GM13976 (cell line): ENCODE data around the gene SCYGR3.

Source experiments
- DNase-seq: peaks from one replicate; pipeline ENCODE4 v3.0.0; 2012; ENCODE audit warnings: low spot score
- in situ Hi-C: fragments of 300-500 bp; cut with MboI; formaldehyde crosslinking; loops from one replicate; pipeline ENCODE4 v1.12.0; 2022; ENCODE audit warnings: low sequenced_read_pairs, mixed read lengths, inconsistent platforms; ENCODE audit not compliant: unreplicated experiment
- TF ChIP-seq, protein P1 (sequence below): IDR thresholded peaks from 2 replicates; pipeline ENCODE4 v1.5.1; 2012; ENCODE audit warnings: borderline replicate concordance, mild to moderate bottlenecking; ENCODE audit not compliant: insufficient read depth; ENCODE audit errors: extremely low read depth, missing control alignments, control extremely low read depth

SCYGR3 gene

DNA sequence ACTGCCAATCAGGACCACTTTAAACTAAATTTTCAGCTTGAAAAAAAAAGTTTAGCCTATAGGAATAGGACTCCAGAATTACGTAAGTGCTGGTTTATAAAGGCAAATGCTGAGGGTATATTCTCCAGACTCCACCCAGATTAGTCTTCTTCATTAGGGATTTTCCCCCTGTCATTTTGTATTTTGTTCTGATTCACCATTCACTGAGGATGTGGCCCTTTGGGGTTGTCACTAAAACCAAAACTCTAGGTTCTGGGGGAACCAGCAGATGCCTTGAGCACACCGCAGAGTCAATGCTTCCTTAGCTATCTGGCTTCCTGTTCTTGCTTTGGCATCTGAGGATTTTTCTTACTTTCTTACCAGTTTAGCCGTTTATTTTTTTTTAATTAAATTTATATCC is 13.1 kb upstream of the SCYGR3 start:
- TF ChIP-seq, protein P1, sequence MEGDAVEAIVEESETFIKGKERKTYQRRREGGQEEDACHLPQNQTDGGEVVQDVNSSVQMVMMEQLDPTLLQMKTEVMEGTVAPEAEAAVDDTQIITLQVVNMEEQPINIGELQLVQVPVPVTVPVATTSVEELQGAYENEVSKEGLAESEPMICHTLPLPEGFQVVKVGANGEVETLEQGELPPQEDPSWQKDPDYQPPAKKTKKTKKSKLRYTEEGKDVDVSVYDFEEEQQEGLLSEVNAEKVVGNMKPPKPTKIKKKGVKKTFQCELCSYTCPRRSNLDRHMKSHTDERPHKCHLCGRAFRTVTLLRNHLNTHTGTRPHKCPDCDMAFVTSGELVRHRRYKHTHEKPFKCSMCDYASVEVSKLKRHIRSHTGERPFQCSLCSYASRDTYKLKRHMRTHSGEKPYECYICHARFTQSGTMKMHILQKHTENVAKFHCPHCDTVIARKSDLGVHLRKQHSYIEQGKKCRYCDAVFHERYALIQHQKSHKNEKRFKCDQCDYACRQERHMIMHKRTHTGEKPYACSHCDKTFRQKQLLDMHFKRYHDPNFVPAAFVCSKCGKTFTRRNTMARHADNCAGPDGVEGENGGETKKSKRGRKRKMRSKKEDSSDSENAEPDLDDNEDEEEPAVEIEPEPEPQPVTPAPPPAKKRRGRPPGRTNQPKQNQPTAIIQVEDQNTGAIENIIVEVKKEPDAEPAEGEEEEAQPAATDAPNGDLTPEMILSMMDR: no peak
- in situ Hi-C loops: no loop called here
- DNase-seq: no peak

DNA sequence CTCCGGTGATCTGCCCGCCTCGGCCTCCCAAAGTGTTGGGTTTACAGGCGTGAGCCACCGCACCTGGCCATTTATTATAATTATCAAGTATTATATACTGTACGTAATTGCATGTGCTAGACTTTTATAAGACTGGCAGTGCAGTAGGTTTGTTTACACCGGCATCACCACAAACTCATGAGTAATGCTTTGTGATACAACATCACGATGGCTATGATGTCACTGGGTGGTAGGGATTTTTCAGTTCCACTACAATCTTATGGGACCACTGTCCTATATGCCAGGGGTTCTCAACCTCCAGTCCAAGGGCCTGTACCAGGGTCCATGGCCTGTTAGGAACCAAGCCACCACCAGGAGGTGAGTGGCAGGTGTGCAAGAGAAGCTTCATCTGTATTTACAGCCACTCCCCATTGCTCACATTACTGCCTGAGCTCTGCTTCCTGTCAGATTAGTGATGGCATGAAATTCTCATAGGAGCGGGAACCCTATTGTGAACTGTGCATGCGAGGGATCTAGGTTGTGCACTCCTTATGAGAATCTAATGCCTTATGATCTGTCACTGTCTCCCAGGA is 12.0 kb upstream of the SCYGR3 start:
- TF ChIP-seq, protein P1: no peak
- no peak for DNase-seq
- in situ Hi-C loops: no loop called here

- no peak for DNase-seq
- TF ChIP-seq, protein P1: no peak
- in situ Hi-C loops: no loop called here
Observed at GRCh38 chr2:227625420-227625819, 10.8 kb upstream of the SCYGR3 start.

DNA sequence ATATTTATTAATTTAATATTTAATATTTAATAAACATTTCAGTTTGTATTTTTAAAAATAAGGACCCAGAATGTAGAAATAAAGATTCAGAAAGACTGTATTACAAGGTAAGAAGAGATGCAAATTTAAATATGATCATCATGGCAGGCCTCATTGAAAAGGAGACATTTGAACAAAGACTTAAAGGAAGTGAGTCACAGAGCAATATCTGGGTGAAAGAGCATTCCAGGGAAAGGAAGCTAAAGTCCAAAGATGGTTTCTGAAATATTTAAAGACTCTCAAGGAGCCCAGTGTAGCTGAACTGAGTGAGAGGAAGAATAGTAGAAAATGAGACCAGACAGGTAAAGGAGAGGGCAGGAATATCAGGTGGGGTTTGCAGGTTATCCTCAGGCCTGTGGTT is 8.6 kb upstream of the SCYGR3 start:
- TF ChIP-seq, protein P1: no peak
- no peak for DNase-seq
- in situ Hi-C loops: no loop called here

DNA sequence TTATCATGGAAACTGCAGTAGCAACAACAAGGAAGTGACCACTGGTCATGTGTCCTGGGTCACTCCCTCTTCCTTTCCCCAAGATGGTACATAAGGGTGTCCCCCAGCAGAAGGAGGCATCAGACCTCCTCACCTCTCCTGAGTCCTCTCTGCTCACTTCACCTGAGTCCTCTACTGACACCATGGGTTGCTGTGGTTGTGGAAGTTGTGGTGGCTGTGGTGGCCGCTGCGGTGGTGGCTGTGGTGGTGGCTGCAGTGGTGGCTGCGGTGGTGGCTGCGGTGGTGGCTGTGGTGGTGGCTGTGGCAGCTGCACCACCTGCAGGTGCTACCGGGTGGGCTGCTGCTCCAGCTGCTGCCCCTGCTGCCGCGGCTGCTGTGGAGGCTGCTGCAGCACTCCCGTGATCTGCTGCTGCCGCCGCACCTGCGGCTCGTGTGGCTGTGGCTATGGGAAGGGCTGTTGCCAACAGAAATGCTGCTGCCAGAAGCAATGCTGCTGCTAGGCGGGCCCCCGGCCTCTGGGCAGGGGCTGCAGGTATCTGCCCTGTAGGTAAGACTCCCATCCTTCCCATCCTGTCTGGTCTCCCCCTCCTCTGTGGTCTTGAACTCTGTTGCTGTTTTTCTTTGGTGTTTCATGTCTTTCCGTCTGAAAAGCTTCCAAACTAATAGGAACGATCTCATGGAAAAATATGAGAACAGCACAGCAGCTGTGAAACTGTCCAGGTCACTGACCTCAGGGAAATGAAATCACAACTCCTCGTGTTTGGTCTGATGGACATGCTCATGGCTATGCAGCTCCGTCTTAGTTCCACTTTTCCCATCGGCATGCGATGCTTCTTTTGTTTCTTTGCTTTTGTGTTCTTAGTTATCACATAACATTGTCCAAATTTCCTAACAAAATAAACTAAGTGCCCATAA is 2.9 kb upstream of the SCYGR3 start, which contains the start of gene SCYGR4:
Gene SCYGR4, plus strand, starts transcription at position 183 of the 915 bp plus-strand sequence. Its CDS starts 0 bp downstream, at position 183.
- TF ChIP-seq, protein P1: no peak
- in situ Hi-C loops: no loop called here
- DNase-seq: no peak

DNA sequence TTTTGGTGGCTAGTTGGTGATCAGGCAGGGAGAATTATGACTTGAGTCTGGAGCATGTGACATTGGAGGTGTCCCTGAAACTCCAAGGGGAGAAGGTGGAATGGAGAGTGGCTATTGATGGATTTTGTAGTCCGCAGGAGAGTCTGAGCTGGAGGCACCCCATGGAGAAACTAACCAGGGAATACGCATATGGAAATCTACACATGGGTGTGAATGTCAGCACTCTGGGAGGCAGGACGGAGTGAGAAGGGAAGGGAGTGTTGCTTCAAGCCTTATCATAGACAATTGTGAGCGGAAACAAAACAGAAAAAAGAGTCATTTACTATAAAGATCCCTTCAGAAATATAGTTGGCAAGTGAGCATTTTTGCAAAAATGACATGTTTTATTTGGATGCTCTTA is 2.0 kb upstream of the SCYGR3 start:
- no peak for DNase-seq
- in situ Hi-C loops: no loop called here
- TF ChIP-seq, protein P1: no peak
